GM11168 (cell line): ENCODE data around the gene TCERG1.

ENCODE experiments used
- in situ Hi-C: fragments of 300-500 bp; cut with MboI; formaldehyde crosslinking; loops from one replicate; pipeline ENCODE4 v1.12.0; 2022; ENCODE audit warnings: low sequenced_read_pairs; ENCODE audit not compliant: unreplicated experiment

TCERG1 gene

DNA sequence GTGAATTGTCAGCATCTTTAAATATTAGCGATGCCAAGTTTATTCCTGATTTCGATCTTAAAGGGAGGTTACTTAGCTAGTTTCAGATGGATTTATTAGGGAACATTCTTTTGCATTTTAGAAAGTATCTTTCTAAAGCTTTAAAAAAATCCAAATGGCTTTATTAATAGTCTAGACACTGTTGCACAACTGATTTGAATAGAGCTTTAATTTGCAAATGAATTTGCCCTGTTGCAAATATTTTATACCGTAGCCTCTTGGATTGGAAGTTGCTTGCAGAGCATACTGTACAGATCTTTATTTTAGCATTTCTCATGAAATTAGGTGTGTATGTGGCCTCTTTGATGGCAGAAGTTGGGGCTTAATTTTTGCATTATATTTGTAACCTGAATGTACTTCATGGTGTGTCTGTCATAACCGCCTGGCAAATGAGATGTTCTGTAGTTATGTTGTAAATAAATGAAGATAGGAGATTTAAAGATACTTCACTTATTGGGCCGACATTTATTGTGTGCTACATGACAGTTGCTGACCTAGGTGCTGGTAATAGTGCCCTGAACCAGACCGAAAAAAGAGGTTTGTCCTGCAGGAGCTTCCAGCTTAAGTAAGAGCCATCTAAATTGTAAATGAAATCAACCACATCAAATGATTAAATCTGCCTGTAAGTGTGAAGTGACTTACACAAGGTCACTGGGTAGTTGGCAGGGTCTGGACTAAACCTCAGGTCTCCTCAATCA is 1.8 kb downstream of the TCERG1 start:
- in situ Hi-C loops: loop anchor here (25.0 kb wide), 1 partner anchor 312 kb away; no protein-coding TSS in a partner anchor

DNA sequence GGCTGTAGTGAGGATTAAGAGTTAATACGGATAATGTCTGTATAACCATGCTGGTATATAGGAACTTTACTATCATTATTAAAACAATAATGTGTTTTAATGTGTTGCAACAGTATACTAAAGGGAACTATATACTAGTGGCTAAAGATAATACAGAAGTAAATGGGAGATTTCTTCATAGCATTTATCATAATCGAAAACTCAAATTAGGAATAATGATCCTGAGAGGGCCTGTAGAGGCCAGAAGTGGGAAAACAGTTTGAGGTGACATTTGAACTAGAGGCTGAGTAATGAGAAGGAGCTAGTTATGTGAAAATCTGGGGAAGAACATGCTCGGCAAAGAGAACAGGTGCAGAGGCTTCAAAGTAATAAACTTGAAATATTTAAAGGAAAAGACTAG is 2.9 kb downstream of the TCERG1 start:
- in situ Hi-C loops: no loop called here

DNA sequence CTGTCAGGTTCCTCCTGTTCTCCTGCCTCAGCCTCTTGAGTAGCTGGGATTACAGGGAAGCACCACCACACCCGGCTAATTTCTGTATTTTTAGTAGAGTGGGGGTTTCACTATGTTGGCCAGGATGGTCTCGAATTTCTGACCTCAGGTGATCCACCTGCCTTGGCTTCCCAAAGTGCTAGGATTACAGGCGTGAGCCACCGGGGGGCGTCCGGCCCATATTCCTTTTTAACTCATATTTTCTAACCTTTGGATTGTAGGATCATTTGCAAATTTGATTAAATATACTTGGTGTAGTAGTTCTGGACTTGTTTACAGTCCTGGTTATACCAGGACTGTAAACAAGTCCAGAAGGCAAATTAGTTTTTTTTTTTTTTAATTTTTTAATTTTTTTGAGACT is 4.3 kb downstream of the TCERG1 start:
- in situ Hi-C loops: no loop called here

DNA sequence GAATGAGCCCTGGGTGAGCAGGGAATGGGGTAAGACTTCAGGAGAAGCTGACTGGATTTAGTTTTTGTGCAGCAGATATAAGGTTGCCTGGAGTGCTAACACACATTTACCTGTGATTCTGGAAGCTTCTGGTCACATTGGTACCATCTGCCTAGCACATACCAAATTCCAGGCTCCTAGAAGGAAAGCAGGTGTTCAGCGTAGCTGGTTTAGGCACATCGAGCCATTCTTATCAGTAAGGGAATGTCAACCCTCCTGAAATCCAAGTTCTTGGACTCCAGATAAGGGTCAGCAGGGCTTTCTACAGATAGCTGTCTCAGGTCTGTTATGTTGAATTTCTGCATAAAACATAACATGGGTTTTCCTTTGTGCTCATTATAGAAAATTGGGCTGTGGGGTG is 10.3 kb downstream of the TCERG1 start:
- in situ Hi-C loops: no loop called here

DNA sequence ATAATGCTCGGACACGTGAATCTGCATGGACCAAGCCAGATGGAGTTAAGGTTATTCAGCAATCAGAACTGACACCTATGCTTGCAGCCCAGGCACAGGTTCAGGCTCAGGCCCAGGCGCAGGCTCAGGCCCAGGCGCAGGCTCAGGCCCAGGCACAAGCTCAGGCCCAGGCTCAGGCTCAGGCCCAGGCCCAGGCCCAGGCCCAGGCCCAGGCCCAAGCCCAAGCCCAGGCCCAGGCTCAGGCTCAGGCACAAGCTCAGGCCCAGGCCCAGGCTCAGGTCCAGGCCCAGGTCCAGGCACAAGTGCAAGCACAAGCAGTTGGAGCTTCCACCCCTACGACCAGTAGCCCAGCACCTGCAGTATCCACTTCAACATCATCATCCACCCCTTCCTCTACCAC is 11.8 kb downstream of the TCERG1 start:
- in situ Hi-C loops: no loop called here

DNA sequence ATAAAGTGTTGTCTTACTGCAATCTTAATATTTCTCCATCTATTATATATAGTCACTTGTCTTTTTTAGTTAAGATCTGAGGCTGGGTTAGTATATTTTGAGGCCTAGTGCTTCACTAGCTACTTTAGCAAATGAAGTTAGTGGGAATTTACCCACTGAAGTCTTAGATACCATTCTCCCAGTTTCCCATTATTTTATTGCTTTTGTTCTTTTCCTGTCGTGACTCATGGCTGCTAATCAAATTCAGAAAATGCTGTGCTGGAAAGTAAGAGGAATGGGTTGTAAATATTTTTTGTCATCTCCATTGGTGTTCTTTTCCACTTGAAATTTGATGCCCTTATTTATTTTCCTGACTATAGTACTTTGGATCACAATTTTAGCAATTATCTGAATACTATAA is 14.2 kb downstream of the TCERG1 start:
- in situ Hi-C loops: no loop called here

DNA sequence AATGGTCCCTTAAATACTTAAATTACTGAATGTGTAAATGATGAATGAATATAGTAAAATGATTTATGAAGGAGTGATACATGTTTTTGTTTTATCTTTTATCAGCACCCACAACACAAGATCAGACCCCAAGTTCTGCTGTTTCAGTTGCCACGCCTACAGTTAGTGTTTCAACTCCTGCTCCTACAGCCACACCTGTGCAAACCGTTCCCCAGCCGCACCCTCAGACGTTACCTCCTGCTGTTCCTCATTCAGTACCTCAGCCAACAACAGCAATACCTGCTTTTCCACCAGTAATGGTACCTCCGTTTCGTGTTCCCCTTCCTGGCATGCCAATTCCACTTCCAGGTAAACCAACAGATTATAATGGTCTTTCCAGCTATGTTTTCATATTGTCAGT is 16.3 kb downstream of the TCERG1 start:
- in situ Hi-C loops: no loop called here

DNA sequence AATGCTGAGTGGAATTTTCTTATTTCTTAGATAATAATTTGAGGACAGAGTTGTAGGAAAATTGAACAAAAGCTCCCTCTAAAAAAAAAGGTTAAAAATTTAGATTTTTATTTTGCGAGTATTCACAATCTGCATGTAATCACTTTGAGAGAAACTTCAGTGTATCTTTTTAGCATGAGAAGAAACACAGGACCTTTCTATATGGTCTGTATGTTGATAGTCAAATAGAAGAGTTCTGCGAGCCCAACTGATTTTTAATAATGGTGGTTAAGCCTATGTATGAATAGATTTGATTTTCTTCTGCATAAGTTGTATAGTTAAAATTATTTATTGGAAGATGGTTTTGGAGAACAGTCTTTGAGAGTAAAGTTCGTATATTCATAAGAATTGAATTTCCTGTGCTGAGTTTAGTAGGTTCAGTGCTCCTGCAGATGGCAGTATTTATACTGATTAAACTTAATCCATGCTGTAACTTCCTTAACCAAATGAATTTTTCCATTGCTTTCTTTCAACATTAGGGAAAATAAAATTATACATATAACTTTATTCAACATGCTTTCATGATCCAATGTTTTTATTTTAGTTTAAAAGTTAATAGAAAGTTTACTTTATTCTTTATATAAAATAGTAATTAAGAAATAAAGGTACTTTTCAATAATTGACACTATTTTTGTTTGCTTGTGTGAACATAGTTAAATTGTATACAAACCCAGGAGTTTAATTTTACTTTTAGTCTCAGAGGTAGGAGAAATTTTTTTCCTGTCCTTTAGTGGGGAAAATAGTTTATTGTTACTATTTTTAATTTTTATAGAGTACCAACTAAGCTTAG is 19.6 kb downstream of the TCERG1 start:
- in situ Hi-C loops: no loop called here

DNA sequence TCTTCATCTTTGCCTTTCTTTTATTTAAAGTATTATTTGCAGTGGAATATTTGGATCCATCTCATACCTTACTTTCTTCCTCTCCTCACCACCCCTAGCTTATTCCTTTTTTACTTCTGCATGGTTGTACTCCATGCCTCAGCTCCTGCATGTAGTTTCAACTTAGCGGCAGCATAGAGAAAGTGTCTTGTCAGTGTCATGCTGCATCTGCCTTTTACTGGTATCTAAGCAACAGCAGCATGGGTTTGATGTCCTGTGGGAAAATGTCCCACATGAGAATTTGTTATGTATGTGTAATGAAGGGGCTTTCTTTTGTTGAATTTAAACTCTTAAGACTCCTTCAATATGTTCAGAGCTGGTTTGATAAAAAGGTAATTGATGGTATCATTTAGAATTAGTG is 20.6 kb downstream of the TCERG1 start:
- in situ Hi-C loops: no loop called here

DNA sequence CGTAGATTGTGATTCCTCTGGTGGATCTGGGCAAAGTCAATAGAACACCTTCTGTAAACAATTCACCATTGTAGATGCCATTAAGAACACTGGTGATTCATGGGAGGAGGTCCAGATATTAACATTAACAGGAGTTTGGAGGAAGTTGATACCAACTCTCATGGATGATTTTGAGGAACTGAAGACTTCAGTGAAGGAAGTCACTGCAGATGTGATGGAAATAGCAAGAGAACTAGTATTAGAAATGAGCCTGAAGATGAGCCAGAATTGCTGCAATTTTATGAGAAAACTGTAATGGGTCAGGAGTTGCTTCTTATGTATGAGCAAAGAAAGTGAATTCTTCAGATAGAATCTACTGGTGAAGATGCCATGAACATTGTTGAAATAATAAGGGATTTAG is 26.9 kb downstream of the TCERG1 start:
- in situ Hi-C loops: no loop called here

DNA sequence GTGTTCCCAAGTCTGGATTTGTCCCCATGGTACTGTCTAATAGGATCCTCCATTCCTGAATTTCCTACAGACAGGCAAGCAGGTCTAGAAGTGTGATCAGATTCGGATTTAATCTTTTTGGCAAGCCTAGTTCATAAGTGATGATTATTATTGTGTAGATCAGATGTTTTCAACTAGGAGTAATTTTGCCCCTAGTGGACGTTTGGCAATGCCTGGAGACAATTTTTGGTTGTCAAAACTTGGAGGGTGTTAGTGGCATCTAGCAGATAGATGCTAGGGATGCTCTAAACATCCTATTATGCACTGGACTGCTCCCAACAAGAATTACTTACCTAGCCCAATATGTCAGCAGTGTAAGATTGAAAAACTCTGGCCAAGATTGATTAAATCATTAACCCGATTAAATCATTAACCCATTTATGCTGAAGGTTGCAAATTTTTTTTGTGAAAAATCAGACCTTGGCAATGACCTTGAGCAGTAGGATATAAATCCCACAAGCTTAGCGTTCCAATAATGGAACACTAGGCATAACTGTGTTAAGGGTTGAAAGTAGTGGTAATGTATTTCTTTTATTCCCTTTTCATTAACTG is 28.2 kb downstream of the TCERG1 start:
- in situ Hi-C loops: no loop called here

DNA sequence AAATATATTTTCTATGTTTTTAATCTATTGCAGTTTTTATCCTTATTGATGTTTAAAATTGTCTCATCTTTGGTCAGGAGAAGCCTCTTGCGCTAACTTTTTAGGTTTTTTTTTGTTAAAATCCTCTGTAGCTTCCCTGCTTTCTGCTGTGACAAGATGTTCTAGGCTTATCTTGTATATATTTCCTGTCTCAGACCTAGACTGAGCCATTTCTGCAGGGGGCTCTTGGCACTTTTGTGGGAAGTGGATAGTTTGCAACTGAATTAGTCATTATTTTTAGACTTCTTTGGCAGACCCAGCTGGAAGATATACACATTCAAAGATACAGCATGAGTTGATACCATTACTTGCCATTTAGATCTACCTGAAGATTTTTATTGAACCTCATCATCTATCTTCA is 28.8 kb downstream of the TCERG1 start:
- in situ Hi-C loops: no loop called here

DNA sequence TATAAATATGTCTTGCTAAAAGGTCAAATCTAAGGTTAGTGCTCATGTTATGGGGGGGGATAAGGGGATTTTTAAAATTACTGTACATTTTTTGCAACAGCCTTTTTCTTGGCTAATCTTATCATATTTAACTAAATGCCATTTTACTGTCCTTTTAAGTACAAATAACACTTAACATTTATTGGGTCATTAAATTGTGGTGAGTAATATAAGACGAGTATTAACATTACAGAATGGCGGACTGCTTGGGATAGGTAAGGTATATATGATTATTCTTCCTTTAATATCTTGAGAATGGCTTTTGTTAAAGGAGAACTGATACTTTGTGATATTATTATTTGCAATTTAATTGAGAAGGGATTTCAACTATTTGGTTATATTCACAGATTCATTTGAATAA is 35.6 kb downstream of the TCERG1 start:
- in situ Hi-C loops: no loop called here

DNA sequence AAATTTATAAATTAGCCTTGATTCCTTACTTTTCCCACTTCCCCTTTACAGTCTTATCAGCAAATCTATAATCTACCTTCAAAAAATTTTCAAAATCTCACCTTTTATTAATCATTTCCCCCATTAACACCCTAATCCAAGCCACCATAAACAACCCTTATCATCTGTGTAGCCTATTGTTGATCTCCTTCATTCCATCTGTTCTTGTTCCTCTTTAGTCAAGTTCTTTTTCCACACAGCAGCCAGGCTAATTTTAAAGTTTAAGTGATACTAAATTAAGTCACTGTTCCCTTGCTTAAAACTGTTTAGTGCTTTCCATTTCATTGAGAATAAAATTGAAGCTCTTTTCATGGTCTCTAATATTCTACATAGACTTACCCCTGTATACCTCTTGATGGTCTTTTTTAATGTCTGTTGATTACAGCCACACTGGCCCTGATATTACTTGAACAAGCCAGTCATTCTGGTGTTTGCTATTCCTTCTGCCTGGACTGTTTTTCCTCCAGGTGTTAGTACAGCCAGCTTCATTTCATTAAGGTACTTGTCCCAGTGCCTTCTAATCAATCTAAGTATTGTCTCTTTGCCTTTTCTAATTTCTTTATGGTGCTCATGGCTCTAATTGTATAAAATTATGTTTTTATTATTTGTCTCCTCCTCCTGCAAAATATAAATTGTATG is 37.7 kb downstream of the TCERG1 start:
- in situ Hi-C loops: no loop called here

DNA sequence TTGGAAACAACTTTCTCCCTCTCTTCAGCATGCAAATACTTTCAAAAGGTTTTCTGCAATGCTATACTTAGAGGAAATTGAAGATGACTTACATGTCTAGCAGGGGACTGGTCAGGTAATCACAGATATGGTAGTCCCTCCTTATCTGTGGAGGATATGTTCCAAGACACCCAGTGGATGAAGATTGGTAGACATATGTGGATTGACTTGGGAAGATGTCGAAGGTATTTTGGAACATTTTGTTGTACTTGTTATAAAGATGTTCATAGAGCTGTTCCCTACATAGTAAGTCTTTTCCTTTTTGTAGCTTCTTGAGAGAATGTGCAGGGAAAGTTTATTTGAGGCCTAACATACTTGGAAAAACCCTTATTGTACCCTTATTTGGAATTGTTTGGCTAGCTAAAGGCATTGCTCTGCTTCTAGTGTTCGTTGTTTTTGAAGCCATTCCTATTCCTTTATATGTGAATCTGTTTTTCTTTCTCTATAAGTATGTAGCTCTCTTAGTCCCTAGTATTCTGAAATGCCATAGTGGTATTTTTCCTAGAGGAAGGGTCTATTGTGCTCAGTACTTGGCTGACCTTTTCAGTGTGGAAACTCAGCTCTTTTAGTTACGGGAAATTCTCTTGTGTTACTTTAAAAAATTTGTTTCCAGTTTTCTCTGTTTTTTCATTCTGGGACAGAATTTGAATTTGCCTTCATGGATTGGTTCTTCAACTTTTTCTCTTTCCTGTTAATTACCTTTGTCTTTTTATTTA is 43.1 kb downstream of the TCERG1 start:
- in situ Hi-C loops: no loop called here

DNA sequence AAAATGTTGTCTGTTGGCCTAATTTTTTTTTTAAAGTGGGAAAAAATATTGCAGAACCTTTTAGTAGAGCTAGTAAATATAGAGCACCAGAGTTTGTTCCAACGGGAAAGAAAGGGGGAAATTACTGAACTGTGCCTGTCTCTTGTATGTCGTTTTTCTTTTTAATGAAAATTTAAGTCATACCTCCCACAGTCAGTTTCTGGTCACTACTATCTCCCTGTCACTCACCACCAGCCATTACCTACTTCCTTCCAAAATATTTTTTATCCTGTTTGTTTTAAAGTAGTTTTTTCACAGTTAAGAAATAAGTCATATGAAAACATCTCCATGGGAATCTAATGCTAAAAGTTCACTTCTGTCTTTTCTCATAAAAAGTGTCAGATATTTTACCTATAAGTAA is 47.5 kb downstream of the TCERG1 start:
- in situ Hi-C loops: no loop called here

DNA sequence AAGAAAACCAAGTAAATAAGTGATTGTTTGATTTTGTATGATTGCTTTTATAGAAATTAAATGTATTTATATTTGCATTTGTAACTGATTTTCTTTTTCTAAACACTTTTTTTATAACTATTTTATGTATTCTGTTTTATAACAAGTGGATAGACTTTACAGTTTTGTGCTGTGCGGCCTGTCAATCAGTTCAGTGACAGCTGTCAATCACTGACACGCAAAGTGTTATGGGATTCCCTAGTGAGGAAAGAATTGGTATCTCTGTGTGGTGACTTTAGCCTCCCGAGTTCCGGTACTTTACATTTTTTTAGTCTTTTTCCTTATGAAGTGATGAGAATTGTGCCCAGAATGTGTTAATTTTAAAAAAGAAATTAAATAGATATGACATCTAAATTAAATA is 52.5 kb downstream of the TCERG1 start:
- in situ Hi-C loops: no loop called here

DNA sequence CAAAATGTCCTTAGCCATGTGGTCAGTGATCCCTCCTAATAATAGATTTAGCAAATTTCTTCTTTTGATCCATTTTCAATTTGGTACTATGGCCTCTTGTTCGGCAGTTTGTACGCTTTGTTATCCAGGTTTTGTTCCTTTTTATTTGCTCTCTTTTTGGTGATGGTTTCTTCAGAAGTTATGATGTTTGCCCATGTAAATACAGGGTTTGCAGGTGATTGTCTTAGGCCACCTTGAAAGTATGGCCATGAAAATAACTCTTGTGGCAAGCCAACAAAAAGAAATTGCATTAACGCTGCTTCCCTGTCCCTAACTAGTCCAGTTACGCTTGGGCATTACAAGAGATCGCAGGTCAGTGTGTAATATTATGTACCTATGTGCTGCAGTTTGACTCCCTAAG is 60.3 kb downstream of the TCERG1 start:
- in situ Hi-C loops: no loop called here

DNA sequence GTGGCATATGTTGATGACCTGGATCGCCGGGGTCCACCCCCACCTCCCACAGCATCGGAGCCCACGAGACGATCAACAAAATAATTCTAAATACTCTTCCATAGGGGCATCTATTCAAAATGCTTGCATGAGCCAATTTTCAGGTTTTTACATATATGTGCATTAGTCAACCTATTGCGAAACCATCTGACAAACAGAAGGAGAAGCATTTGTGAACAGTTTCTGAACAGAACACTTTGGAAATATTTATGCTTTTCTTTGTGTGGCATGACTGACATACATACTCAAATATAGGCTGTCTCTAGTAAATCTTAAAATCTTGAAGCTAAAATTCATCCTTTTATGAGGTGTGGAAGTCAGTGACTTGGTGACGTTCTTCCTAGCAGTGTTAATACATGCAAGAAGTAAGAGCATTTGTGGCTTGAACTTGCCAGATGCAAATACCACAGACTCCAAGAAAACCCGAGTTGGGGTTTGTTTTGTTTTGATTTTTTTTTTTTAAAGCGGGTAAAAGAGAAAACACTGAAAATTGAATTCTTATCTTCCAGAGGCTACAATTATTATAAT is 63.5 kb downstream of the TCERG1 start:
- in situ Hi-C loops: no loop called here

DNA sequence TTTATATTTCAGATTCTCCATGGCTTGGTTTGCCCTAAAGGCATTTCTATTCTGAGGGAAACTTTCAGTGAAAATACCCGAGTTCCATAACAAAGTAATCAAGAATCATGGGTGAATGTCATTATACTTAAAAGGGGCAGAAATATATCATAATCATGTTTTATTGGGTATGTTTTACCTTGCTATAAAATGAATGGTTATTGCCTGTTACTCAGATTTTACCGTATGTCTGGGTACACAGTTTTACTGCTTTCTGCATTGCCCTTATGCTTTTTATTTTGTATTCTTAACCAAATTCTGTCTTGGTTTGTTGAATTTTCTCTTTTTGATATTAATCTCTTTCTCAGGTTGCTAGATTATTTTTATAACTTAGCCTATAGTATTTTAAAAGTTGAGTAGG is 66.3 kb downstream of the TCERG1 start:
- in situ Hi-C loops: no loop called here
